Erythroblast (primary cell): Measurements from ENCODE around the gene SPTBN4.

Source experiments
- GATA1 ChIP-seq: IDR thresholded peaks from 2 replicates; pipeline ENCODE4 v1.6.1; 2011; ENCODE audit warnings: low read depth, mild to moderate bottlenecking, control low read depth, low read length, moderate library complexity
- POLR2A ChIP-seq: IDR thresholded peaks from 2 replicates; pipeline ENCODE4 v1.6.1; 2011; ENCODE audit warnings: mild to moderate bottlenecking, low read length

DNA sequence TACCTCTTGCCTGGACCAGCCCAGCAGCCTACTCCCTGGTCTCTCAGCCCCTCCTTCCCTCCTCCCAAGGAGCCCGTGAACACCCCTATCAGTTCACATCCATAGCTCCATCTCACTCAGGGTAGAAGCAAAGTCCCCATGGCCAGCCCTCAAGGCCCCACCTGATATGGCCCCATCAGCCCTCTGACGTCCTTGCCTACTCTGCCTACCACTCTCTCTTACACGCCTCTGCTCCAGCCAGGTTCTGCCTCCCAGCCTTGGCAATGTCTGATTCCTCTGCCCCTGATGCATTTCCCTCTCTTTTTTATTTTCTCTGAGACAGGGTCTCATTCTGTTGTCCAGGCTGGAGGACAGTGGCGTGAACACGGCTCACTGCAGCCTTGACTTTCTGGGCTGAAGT, 14.8 kb upstream of the SPTBN4 start:
- TF ChIP-seq POLR2A = peak; percentile 43
- no peak for TF ChIP-seq GATA1
